HG03196 (cell line): ENCODE data around the gene ARL6IP6.
"Not testable (repeated sequence)": the region's sequence is repeated elsewhere in the genome, so short reads cannot be mapped to it uniquely, and the experiment has no call there.

Experiments
- ATAC-seq: cut with Tn5 transposase; IDR thresholded peaks from one replicate; pipeline ENCODE4 v1.9.1; 2021; ENCODE audit not compliant: unreplicated experiment

Gene ARL6IP6

GRCh38 chr2:152720794-152721193 is 2.4 kb downstream of the ARL6IP6 start:
- ATAC-seq: no peak

GRCh38 chr2:152722639-152723038 is 4.2 kb downstream of the ARL6IP6 start:
- ATAC-seq: not testable (repeated sequence)

DNA sequence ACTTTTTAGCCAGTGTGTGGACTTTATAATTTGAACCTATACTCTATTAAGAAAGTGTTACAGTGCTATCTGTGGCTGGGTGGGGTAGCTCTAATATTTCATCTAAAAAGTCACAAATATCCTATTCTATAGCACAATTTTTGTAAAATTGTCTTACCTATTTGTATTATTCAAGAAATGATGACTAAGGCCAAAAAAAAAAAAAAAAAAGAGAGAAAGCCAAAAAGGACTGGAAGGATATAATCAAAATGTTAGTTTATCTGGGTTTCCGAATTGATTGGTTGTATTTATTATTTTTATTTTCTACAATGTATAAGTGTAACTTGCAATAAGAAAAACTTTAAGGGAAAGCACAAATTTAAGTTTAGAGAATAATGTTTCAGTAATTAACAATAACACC is 5.5 kb downstream of the ARL6IP6 start:
- no peak for ATAC-seq

DNA sequence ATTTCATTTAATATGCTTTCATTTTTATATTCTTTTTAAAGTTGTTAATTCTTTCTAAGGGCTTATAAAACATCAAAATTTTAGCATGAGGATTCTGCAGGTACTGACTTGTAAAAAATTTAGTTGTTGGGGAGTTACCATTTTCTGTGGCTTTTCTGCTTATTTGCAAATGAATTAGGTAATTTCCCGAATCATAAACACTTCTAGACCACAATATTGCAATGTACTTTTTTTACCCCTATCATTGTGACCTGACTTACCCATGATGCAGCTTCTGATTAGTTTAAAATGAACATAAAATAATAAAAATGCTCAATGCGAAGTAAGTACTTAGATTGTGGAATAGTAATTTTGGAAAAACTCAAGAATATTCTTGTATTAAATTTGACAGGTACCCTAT is 11.4 kb downstream of the ARL6IP6 start:
- no peak for ATAC-seq

DNA sequence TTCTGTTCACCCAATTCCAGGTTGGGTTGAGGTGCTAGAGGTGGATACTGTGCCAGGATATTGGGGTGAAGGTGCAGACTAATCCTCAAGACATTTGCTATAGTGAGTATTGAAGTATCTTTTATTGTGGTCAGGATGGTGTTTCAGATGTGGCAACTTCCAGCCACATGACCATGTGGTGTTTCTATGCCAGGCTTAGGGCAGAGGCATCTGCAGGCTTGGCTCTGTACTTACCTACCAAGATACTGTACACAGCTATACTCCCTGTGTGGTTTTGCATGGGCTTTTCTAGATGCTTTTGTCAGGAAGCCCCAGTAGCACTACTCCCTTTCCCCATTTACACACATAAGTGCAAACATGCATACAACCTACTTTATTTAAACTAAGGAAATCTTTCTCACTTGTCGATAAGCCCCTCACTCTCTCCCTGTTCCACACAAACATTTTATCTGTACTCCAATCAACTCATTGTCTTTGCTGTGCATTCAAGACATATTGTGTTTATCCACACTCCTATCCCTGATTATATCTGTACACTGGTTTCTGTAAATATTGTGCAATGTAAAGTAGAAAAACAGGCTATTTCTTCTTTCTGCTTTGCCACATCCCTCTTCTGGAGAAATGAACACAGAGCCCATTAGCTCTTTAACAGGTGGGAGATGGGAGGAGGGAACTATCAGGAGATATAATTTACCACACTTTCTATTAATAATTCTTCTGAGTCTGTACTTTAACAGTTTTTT is 12.3 kb downstream of the ARL6IP6 start:
- peak; percentile 94 for ATAC-seq

- ATAC-seq: not testable (repeated sequence)
Observed at GRCh38 chr2:152737509-152737908, 19.1 kb downstream of the ARL6IP6 start.

- ATAC-seq: no peak
Observed at GRCh38 chr2:152738438-152738837, 20.0 kb downstream of the ARL6IP6 start.

GRCh38 chr2:152739705-152740104 is 21.3 kb downstream of the ARL6IP6 start:
- not testable (repeated sequence) for ATAC-seq

GRCh38 chr2:152740743-152741328 is 22.4 kb downstream of the ARL6IP6 start:
- ATAC-seq: peak; percentile 79

DNA sequence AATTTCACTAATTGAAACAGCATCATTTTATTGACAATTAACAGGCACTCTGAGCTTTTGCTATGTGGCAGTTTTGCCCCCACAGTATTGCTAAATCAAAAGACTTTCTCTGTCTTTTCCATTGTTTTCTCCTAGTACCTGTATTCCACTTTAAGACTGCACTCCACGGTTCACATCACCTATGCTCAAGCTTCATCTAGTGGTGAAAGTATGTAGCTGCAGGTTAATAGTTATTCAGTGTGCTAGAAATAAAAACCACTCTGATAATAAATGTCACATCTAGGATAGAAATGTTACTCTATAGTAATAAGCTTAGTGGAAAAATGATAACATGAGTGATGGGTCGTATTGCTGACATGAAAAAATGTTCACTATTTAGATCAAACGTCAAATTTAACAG is 24.6 kb downstream of the ARL6IP6 start:
- peak; percentile 54 for ATAC-seq

GRCh38 chr2:152747751-152748150 is 29.3 kb downstream of the ARL6IP6 start:
- ATAC-seq: not testable (repeated sequence)

DNA sequence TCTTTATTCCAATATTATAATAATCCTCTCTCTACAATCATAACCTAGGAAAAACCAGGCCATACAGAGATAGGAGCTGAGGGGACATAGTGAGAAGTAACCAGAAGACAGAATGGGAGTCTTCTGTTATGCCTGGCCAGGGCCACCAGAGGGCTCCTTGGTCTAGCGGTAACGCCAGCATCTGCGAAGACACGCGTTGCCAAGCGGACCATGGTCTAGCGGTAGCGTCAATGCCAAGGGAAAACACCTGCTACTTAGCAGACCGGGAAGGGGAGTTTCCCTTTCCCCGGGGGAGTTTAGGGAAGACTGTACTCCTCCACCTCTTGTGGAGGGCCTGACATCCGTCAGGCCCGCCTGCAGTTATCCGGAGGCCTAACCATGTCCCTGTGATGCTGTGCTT is 36.6 kb downstream of the ARL6IP6 start:
- no peak for ATAC-seq

DNA sequence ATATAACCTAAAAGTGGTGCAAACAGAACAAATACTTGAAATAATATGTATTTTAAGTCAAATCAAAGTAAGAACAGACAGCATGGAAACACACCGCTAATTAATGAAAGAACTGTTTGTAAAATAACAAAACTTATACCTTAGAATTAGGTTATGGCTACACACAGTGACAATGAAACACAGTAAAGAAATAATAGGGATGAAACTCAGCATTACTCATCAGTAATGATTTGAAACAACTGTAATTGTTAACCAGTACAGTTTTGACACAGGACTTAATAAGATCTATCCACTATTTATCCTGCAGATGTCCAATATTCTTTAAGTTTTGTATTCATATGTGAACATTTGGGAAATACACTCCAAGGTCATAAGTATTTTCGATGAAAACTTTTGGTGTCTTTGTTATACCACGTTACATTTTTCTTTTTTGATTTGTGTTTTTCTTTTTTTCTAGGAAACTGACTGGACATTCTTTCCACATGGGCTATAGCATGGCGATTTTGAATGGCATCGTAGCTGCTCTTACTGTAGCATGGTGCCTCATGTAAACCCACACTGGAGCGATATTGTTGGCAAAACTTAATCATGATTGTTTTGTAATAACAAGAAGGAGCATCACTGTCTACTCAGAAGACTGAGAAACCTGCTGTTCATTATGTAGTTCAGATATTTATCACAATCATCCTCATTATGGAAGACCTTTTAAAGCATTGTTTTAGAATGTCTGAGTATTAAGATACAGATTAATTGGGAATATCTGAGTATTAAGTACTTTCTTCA is 41.1 kb downstream of the ARL6IP6 start:
- ATAC-seq: no peak

DNA sequence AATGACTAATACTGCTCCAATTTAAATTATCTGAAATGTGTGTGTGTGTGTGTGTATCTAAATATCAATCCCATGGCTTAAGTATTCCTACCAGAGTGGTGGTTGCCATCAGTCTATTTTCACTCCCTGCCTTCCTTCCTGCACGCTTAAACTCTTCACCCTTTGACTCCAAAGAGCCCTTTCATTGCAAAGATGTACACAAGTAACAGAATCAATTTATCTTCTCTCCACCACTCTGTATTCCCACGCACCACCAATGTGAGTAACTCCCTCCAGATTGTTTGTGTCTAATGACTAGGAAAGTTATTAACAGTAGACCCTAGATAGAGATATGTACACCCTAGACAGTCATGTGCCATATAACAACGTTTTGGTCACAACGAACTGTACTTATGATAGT is 42.8 kb downstream of the ARL6IP6 start:
- no peak for ATAC-seq

- no peak for ATAC-seq
Observed at GRCh38 chr2:152762202-152762601, 43.8 kb downstream of the ARL6IP6 start.

GRCh38 chr2:152763208-152763607 is 44.8 kb downstream of the ARL6IP6 start:
- not testable (repeated sequence) for ATAC-seq

GRCh38 chr2:152763651-152764050 is 45.2 kb downstream of the ARL6IP6 start:
- ATAC-seq: no peak

DNA sequence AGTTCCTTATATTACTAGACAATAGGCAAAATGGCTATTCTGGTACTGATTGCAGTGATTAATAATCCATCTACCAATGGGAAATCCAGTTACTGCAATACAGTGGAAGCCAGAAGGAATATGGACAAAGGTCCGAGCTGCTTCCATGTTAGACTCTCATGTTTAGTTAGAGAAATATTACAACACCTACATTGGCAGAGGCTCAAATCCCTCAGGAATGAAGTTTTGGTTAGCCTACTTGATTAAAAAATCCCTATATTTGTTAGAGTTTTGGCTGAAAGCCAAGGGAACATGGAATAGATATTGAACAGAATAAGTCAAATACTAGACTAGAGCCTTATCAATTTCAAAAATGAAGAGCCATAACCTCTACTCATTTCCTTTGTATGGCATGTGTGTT is 48.5 kb downstream of the ARL6IP6 start:
- ATAC-seq: no peak

- no peak for ATAC-seq
Observed at GRCh38 chr2:152781175-152781574, 62.8 kb downstream of the ARL6IP6 start.

GRCh38 chr2:152782171-152782570 is 63.8 kb downstream of the ARL6IP6 start:
- ATAC-seq: no peak

GRCh38 chr2:152790883-152791282 is 72.5 kb downstream of the ARL6IP6 start:
- no peak for ATAC-seq

DNA sequence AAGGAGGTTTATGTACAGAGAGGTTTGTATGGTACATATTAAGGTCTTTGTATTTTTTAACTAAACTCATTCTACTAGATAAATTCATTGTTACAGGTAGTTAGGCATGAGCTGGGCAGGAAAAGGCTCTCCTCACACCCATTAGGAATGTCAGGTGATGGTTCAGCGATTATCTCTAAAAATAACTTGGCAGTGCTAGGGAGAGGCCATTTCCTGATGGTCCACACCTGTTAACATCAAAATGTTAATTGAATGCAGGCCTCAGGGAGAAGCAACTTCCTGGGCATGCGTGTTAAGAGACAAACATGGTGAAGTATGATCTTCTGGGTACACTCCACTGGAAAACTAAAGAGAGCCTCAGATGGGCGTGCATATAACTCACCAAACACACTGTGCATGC is 73.6 kb downstream of the ARL6IP6 start:
- ATAC-seq: no peak
